ENCODE data around the gene RPS19. TPM values are rescaled to one million over a fixed set of nuclear protein-coding genes. Genes with fewer than 3 reads are reported as not detected.

The RPS19 gene
- total RNA-seq, 1 experiment from 2014 or later: 3,020 TPM

DNA sequence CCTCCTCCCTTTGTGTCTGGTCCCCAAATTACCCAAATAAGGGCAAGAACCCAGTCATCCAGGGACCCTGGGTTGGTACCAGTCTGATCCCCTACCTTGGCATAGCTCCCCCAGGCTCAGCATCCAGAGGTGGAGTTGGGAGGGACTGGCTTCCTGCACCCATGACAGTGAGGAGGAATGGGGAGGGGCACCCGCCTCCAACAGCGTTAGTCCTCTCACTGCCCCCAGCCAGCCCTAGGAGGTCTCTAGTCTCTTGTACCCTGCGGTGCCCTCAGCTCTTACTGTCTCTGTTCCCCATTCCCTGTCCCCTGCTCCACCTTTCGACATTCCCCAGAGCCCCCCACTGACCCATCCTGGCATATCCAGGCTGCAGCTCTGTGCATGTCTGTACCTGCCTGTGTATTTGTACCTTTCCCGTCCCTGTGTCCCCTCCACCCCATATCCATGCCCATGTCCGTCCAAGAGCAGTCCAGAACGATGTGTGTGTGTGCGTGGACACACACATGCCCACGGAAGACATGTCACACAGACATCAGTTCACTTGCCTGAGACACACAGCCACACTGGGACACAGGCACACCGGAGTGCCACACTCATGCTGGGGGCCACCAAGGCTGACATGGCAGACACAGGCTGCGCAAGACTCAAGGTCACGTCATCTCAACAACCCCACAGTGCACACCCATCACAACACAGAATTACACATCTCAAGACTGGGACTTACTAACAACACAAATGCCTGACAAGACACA is 50.4 kb downstream of the RPS19 start:
- peaks cover 4% of the 10 kb centered on the region in 2 experiments; a peak in 3 of 4 replicates for H3K36me3 ChIP-seq (ENCODE audit: control insufficient read depth in 1 of 2, insufficient read depth in 2 of 2, low read length in 2 of 2)
- no peaks in the 10 kb centered on the region for H3K79me2 ChIP-seq (ENCODE audit: insufficient read depth, low read length)
- no peak overlapping the region for H2AFZ ChIP-seq (ENCODE audit: low read depth, low read length, poor library complexity, severe bottlenecking)
- H3K4me1 ChIP-seq (ENCODE audit: control insufficient read depth in 1 of 2, insufficient read depth in 2 of 2, low read length in 2 of 2): no peaks in the 10 kb centered on the region
- BruUV-seq (replicated peaks): no TSS peak
- ATAC-seq (no peak; the same call in 1 of the 2 replicates), DNase-seq (ENCODE audit: low read depth, low spot score) (no peak)
- intact Hi-C loops (cut with micrococcal nuclease): no loop called here
- no peaks in the 10 kb centered on the region for H4K20me1 ChIP-seq (ENCODE audit: insufficient read depth)
- no peaks in the 10 kb centered on the region for H3K9me3 ChIP-seq (ENCODE audit: control insufficient read depth in 1 of 2, insufficient read depth in 1 of 2, low read depth in 1 of 2, low read length in 2 of 2)
- H3K27me3 ChIP-seq (ENCODE audit: insufficient read depth, low read length): no peaks in the 10 kb centered on the region; the same call in 1 of the 2 replicates
- ChIA-PET CTCF (no interaction called here), POLR2A (no interaction called here), RAD21 (ENCODE audit: low non-redundant PET in 1 of 2, low total read pairs in 2 of 2, uncharacterized antibody in 2 of 2, unreplicated experiment in 2 of 2) (no interaction called here)
- no peak overlapping the region for H3K4me2 ChIP-seq (ENCODE audit: low read length)
- no peak overlapping the region for H3K4me3 ChIP-seq (replicated peaks in 1 of 2; ENCODE audit: low read depth in 1 of 2, low read length in 2 of 2)
- no peak overlapping the region for H3K27ac ChIP-seq (ENCODE audit: low read depth, low read length)
- TF ChIP-seq SP1 (IDR thresholded peaks at IDR 0.05; ENCODE audit: low read depth) (no peak), ZNF274 (IDR thresholded peaks at IDR 0.05; ENCODE audit: low read depth, low read length) (no peak), ELF1 (IDR thresholded peaks at IDR 0.05; ENCODE audit: borderline replicate concordance, low read depth) (no peak), ZFX (IDR thresholded peaks at IDR 0.05) (no peak), EZH2 (IDR thresholded peaks at IDR 0.05) (no peak), YY1 (IDR thresholded peaks at IDR 0.05; ENCODE audit: extremely low read depth, insufficient replicate concordance, low read depth, low read length) (no peak), EZH2phosphoT487 (IDR thresholded peaks at IDR 0.05; ENCODE audit: borderline replicate concordance) (no peak), CEBPB (IDR thresholded peaks at IDR 0.05; ENCODE audit: low read depth) (no peak)
- H3K9ac ChIP-seq (ENCODE audit: low read length): no peak overlapping the region
- H3K9me2 ChIP-seq (ENCODE audit: insufficient read depth): no peaks in the 10 kb centered on the region

Data from HCT116 (cell line).